A673 (cell line): Measurements from ENCODE around the gene KIF26B. TPM values are rescaled to one million over a fixed set of nuclear protein-coding genes. Genes with fewer than 3 reads are reported as not detected.

Source experiments
- BruUV-seq: library from RNA; stranded (reverse); fragments of 400-500 nt; replicated peaks from 2 replicates; lab custom pipeline; 2021; lab: Mats Ljungman, UMichigan
- CTCF ChIA-PET: fragments of 300-600 bp; sonication (Branson Sonifier 250); formaldehyde crosslinking; loops from one replicate; lab custom pipeline; 2022; ENCODE audit warnings: antibody characterized with exemption; lab: Charles Lee
- POLR2A ChIA-PET: fragments of 300-600 bp; sonication (Branson Sonifier 250); formaldehyde crosslinking; loops from one replicate; lab custom pipeline; 2022; ENCODE audit warnings: antibody characterized with exemption; ENCODE audit not compliant: low non-redundant PET; lab: Charles Lee
- DNase-seq: peaks from one replicate; pipeline ENCODE4 v3.0.0-alpha.2; 2015; ENCODE audit warnings: low spot score
- H3K27ac ChIP-seq: fragments of 200-600 bp; sonication (generic); 2 replicates; pipeline ENCODE4 v1.5.1; 2016; ENCODE audit warnings: mixed run types, low read depth, mild to moderate bottlenecking, mixed read lengths, antibody characterized with exemption, low read length; ENCODE audit not compliant: poor library complexity, severe bottlenecking
- H3K27me3 ChIP-seq: fragments of 200-600 bp; sonication (generic); replicated peaks from 2 replicates; pipeline ENCODE4 v1.6.1; 2017; ENCODE audit warnings: mixed run types, low read depth, mild to moderate bottlenecking, mixed read lengths, antibody characterized with exemption, low read length; ENCODE audit not compliant: insufficient read depth, poor library complexity
- H3K36me3 ChIP-seq: fragments of 200-600 bp; sonication (generic); 2 replicates; pipeline ENCODE4 v1.6.1; 2016; ENCODE audit warnings: mixed run types, mild to moderate bottlenecking, mixed read lengths, antibody characterized with exemption, low read length; ENCODE audit not compliant: insufficient read depth, poor library complexity, severe bottlenecking
- H3K4me1 ChIP-seq: fragments of 200-600 bp; sonication (generic); 2 replicates; pipeline ENCODE4 v1.6.1; 2017; ENCODE audit warnings: mixed run types, mild to moderate bottlenecking, mixed read lengths, antibody characterized with exemption, low read length; ENCODE audit not compliant: insufficient read depth, poor library complexity, severe bottlenecking
- H3K4me3 ChIP-seq: fragments of 200-600 bp; sonication (generic); 2 replicates; pipeline ENCODE4 v1.5.1; 2016; ENCODE audit warnings: low read depth, mixed run types, mild to moderate bottlenecking, mixed read lengths, low read length; ENCODE audit not compliant: poor library complexity, severe bottlenecking
- H3K9me3 ChIP-seq: fragments of 200-600 bp; sonication (generic); 2 replicates; pipeline ENCODE4 v1.6.1; 2016; ENCODE audit warnings: mixed run types, low read depth, mild to moderate bottlenecking, mixed read lengths, antibody characterized with exemption, low read length; ENCODE audit not compliant: poor library complexity, severe bottlenecking
- EZH2 ChIP-seq: fragments of 200-600 bp; sonication (generic); IDR thresholded peaks from 2 replicates; pipeline ENCODE4 v1.6.1; 2017; ENCODE audit warnings: borderline replicate concordance, low read depth, mild to moderate bottlenecking, mixed read lengths, antibody characterized with exemption, low read length; ENCODE audit not compliant: poor library complexity, severe bottlenecking
- intact Hi-C: fragments of 100-400 bp; cut with micrococcal nuclease; formaldehyde crosslinking; loops from one replicate; pipeline ENCODE4 v1.10.0; 2022; ENCODE audit not compliant: unreplicated experiment
- total RNA-seq: library from RNA; stranded (reverse); gene quantifications from 2 replicates; pipeline ENCODE4 v1.2.3, GENCODE V29; 2021
- TF ChIP-seq, protein P1 (sequence below): fragments of 300-800, 200-600 bp; sonication (generic); conservative IDR thresholded peaks from 2 replicates; pipeline ENCODE4 v1.5.1; 2017; ENCODE audit warnings: low read depth, mild to moderate bottlenecking, antibody characterized with exemption, low read length, moderate library complexity, mixed read lengths

KIF26B gene
- total RNA-seq, 1 experiment from 2014 or later = not detected

DNA sequence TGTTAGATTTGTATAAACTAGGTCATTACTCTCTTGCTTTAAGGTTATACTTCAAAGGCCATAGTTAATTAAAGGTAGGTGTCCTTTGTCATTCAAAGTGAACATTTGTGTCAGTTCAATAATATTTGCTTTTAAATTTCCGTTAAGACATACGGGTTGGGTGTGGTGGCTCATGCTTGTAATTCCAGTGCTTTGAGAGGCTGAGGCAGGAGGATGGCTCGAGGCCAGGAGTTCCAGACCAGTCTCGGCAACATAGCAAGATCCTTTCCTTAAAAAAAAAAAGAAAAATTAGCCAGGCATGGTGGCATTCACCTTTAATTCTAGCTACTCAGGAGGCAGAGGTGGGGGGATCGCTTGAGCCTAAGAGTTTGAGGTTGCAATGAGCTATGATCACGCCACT is 80.4 kb downstream of the KIF26B start:
- Histone ChIP-seq H3K36me3 (no peaks in the 10 kb centered on the region), H3K27ac (no peak overlapping the region), H3K4me3 (no peak overlapping the region), H3K9me3 (no peaks in the 10 kb centered on the region), H3K27me3 (peaks cover 9% of the 10 kb centered on the region), H3K4me1 (no peaks in the 10 kb centered on the region)
- POLR2A ChIA-PET = no interaction called here
- no peak for DNase-seq
- intact Hi-C loops = no loop called here
- TF ChIP-seq, protein P1, sequence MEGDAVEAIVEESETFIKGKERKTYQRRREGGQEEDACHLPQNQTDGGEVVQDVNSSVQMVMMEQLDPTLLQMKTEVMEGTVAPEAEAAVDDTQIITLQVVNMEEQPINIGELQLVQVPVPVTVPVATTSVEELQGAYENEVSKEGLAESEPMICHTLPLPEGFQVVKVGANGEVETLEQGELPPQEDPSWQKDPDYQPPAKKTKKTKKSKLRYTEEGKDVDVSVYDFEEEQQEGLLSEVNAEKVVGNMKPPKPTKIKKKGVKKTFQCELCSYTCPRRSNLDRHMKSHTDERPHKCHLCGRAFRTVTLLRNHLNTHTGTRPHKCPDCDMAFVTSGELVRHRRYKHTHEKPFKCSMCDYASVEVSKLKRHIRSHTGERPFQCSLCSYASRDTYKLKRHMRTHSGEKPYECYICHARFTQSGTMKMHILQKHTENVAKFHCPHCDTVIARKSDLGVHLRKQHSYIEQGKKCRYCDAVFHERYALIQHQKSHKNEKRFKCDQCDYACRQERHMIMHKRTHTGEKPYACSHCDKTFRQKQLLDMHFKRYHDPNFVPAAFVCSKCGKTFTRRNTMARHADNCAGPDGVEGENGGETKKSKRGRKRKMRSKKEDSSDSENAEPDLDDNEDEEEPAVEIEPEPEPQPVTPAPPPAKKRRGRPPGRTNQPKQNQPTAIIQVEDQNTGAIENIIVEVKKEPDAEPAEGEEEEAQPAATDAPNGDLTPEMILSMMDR = no peak
- no peak for TF ChIP-seq EZH2
- CTCF ChIA-PET = no interaction called here
- BruUV-seq = no TSS peak

DNA sequence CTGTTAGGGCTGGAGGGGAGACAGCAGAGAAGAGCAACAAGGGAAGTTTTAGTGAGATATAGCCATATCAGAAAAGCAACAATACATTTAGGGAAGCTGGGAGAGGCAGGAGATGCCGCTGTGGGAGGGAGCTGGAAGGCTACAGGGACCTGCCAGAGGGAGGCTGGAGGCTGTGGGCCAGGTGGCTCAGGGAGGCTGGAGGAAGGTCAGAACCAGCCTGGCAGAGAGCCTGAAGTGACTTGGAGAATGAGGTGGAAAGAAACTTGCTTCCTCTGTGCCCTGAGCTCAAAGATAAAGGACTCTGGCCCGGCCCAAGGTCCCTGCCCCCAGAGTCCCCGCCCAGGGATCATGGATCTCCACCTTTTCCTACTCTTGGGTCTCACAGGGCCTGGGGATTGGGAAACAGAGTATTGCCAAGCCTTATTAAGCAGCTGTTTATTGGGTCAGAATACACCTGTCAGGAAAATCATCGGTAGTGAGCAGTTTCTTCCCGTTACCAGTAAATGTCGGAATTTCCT is 85.9 kb downstream of the KIF26B start:
- POLR2A ChIA-PET = interaction anchor here (0.9 kb wide), 1 partner anchor 153 kb away, joined by 3 read pairs; no protein-coding TSS in a partner anchor
- CTCF ChIA-PET = no interaction called here
- no peak overlapping the region for H3K27ac ChIP-seq

DNA sequence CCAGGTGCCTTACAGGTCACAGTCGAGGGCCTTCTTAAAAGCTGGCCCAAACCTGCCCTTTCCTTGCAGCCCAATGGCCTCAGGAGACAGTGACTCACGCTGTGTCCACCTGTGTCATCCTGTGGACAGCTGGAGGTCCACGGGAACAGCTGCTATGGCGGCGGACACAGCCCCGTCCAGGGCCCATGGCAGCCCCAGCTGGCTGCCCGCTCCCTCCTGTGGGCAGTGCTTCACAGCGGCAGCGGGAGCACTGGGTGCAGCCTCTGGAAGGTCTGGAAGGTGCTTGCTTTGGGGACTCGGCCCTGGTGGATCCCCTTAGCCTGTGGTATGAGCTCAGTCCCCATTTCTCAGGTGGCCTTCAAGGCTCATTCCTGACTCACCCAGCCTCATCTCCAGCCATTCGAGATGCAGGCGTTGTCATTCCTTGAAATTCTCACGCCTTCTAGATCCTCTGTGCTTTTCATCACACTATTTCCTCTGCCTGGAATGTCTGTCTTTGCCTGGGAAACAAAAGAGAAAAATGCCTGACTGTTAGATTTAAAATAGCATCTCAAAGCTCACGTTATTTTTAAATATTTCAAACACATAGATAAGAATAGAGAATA is 86.8 kb downstream of the KIF26B start:
- CTCF ChIA-PET = no interaction called here

More for the DNA sequence above, 85.9 kb downstream of the KIF26B start:
- no peaks in the 10 kb centered on the region for H3K4me1 ChIP-seq
- peaks cover 8% of the 10 kb centered on the region for H3K27me3 ChIP-seq
- intact Hi-C loops = no loop called here
- H3K9me3 ChIP-seq = no peaks in the 10 kb centered on the region
- no peak for DNase-seq
- H3K4me3 ChIP-seq = no peak overlapping the region
- no peaks in the 10 kb centered on the region for H3K36me3 ChIP-seq
- TF ChIP-seq EZH2 = no peak
- TF ChIP-seq, protein P1 = no peak
- no TSS peak for BruUV-seq

More for the DNA sequence above, 86.8 kb downstream of the KIF26B start:
- DNase-seq = no peak
- no peaks in the 10 kb centered on the region for H3K4me1 ChIP-seq
- BruUV-seq = no TSS peak
- POLR2A ChIA-PET = no interaction called here
- no peaks in the 10 kb centered on the region for H3K36me3 ChIP-seq
- TF ChIP-seq, protein P1 = no peak
- no peak for TF ChIP-seq EZH2
- H3K27me3 ChIP-seq = peaks cover 8% of the 10 kb centered on the region
- no peaks in the 10 kb centered on the region for H3K9me3 ChIP-seq
- H3K4me3 ChIP-seq = no peak overlapping the region
- no peak overlapping the region for H3K27ac ChIP-seq
- intact Hi-C loops = no loop called here
